H9 (cell line): ENCODE measurements around the gene IPO11. TPM values are rescaled to one million over a fixed set of nuclear protein-coding genes. Genes with fewer than 3 reads are reported as not detected.

Experiments used
- total RNA-seq: library from RNA; stranded (reverse); gene quantifications from 2 replicates; pipeline ENCODE4 v1.2.1, GENCODE V29; 2021

Gene IPO11
- total RNA-seq, 1 experiment from 2014 or later, result 63.0 TPM

Other genes starting within 250 kb of the IPO11 start
- 85.6 and 86.1 TPM in 2 replicates for gene KIF2A, start 106.6 kb upstream of the IPO11 start, total RNA-seq
- 35.5 and 36.0 TPM in 2 replicates for gene DIMT1, start 8.9 kb upstream of the IPO11 start, total RNA-seq
- 0.55 and 1.1 TPM in 2 replicates for gene LRRC70, start 166.1 kb downstream of the IPO11 start, total RNA-seq